GM23248 (cell line): ENCODE data around the gene SLC9C1. TPM values are rescaled to one million over a fixed set of nuclear protein-coding genes. Genes with fewer than 3 reads are reported as not detected.

Source experiments
- DNase-seq: peaks from one replicate; pipeline ENCODE4 v3.0.0-alpha.2; 2015
- H2AFZ ChIP-seq: fragments of 200-600 bp; sonication (generic); 2 replicates; pipeline ENCODE4 v1.6.1; 2016; ENCODE audit warnings: antibody characterized with exemption
- H3F3A ChIP-seq: fragments of 200-600 bp; sonication (generic); 2 replicates; pipeline ENCODE4 v1.6.1; 2016; ENCODE audit warnings: mild to moderate bottlenecking, antibody characterized with exemption, mixed run types; ENCODE audit not compliant: insufficient read depth
- H3K27ac ChIP-seq: fragments of 200-600 bp; sonication (generic); 2 replicates; pipeline ENCODE4 v1.5.1; 2016; ENCODE audit warnings: mild to moderate bottlenecking
- H3K27me3 ChIP-seq: fragments of 200-600 bp; sonication (generic); replicated peaks from 2 replicates; pipeline ENCODE4 v1.6.1; 2016; ENCODE audit warnings: mild to moderate bottlenecking; ENCODE audit not compliant: insufficient read depth
- H3K36me3 ChIP-seq: fragments of 200-600 bp; sonication (generic); 2 replicates; pipeline ENCODE4 v1.6.1; 2016; ENCODE audit warnings: low read depth, mild to moderate bottlenecking
- H3K4me1 ChIP-seq: fragments of 200-600 bp; sonication (generic); 2 replicates; pipeline ENCODE4 v1.6.1; 2016; ENCODE audit warnings: mild to moderate bottlenecking; ENCODE audit not compliant: insufficient read depth
- H3K4me2 ChIP-seq: fragments of 200-600 bp; sonication (generic); one replicate; pipeline ENCODE4 v1.6.1; 2016; ENCODE audit warnings: mild to moderate bottlenecking; ENCODE audit not compliant: unreplicated experiment
- H3K4me3 ChIP-seq: fragments of 200-600 bp; sonication (generic); 2 replicates; pipeline ENCODE4 v1.5.1; 2016; ENCODE audit warnings: mild to moderate bottlenecking
- H3K79me2 ChIP-seq: fragments of 200-600 bp; sonication (generic); 2 replicates; pipeline ENCODE4 v1.6.1; 2016; ENCODE audit warnings: mild to moderate bottlenecking; ENCODE audit not compliant: insufficient read depth
- H3K9ac ChIP-seq: fragments of 200-600 bp; sonication (generic); 2 replicates; pipeline ENCODE4 v1.6.1; 2016; ENCODE audit warnings: mild to moderate bottlenecking
- H3K9me2 ChIP-seq: fragments of 200-600 bp; sonication (generic); 2 replicates; pipeline ENCODE4 v1.6.1; 2016; ENCODE audit warnings: mixed run types, mild to moderate bottlenecking, moderate library complexity; ENCODE audit not compliant: insufficient read depth
- H3K9me3 ChIP-seq: fragments of 200-600 bp; sonication (generic); one replicate; pipeline ENCODE4 v1.6.1; 2017; ENCODE audit warnings: low read depth
- H4K20me1 ChIP-seq: fragments of 200-600 bp; sonication (generic); 2 replicates; pipeline ENCODE4 v1.6.0; 2016; ENCODE audit not compliant: insufficient read depth
- EZH2 ChIP-seq: fragments of 200-600 bp; sonication (generic); IDR thresholded peaks from 2 replicates; pipeline ENCODE4 v1.6.1; 2018; ENCODE audit warnings: antibody characterized with exemption, mild to moderate bottlenecking; ENCODE audit not compliant: insufficient read depth, poor library complexity, severe bottlenecking
- EZH2phosphoT487 ChIP-seq: fragments of 200-600 bp; sonication (generic); IDR thresholded peaks from 2 replicates; pipeline ENCODE4 v1.6.1; 2018; ENCODE audit warnings: antibody characterized with exemption, moderate library complexity, mild to moderate bottlenecking, low read depth; ENCODE audit not compliant: insufficient read depth
- WGBS, 2 experiments: methylation state at CpG; one replicate each; pipeline ENCODE4 v1.1.6; 2015 to 2017; ENCODE audit warnings: low lambda C conversion rate in 2 of 2, low coverage in 1 of 2; ENCODE audit errors: missing lambda C conversion rate in 2 of 2; 5-methylcytosine and 5-hydroxymethylcytosine counted together
- in situ Hi-C: fragments of 300-500 bp; cut with MboI; formaldehyde crosslinking; loops from 2 replicates; pipeline ENCODE4 v1.15.0; 2020
- polyA plus RNA-seq: library from polyadenylated mRNA; unstranded; fragments of >200 nt; fragmentation: Nextera tagmentation; extraction: Ambion mirVana; gene quantifications from 2 replicates; pipeline ENCODE4 v1.2.1, GENCODE V29; 2016
- total RNA-seq: library from RNA; depleted of rRNA; stranded (reverse); fragments of >200 nt; shearing (Covaris generic); gene quantifications from 2 replicates; pipeline ENCODE4 v1.2.3, GENCODE V29; 2014

The SLC9C1 gene
- total and polyA plus RNA-seq, 2 experiments from 2014 or later: not detected

GRCh38 chr3:112321867-112322652 lies 28.0 kb upstream of the SLC9C1 start:
- H3K4me3 ChIP-seq: no peak overlapping the region
- peaks cover 31% of the 10 kb centered on the region for H3K27me3 ChIP-seq
- no peak overlapping the region for H3K4me2 ChIP-seq
- no peaks in the 10 kb centered on the region for H3K36me3 ChIP-seq
- H3K27ac ChIP-seq: no peak overlapping the region
- no peaks in the 10 kb centered on the region for H3K4me1 ChIP-seq
- no peak for DNase-seq
- H2AFZ ChIP-seq: no peak overlapping the region
- TF ChIP-seq EZH2 (no peak), EZH2phosphoT487 (no peak)
- no peaks in the 10 kb centered on the region for H3K79me2 ChIP-seq
- no peaks in the 10 kb centered on the region for H4K20me1 ChIP-seq
- H3K9ac ChIP-seq: no peak overlapping the region
- 11 to 23% methylated on average over 5 of the region's 5 CpGs for WGBS, 2 experiments
- in situ Hi-C loops: no loop called here
- no peaks in the 10 kb centered on the region for H3K9me3 ChIP-seq
- H3F3A ChIP-seq: no peaks in the 10 kb centered on the region
- H3K9me2 ChIP-seq: no peaks in the 10 kb centered on the region

GRCh38 chr3:112320691-112321090 lies 26.7 kb upstream of the SLC9C1 start:
- WGBS, 2 experiments: 66 to 67% methylated on average over 1 of the region's 1 CpG
- in situ Hi-C loops: no loop called here
- Histone ChIP-seq H3K27ac (no peak overlapping the region), H4K20me1 (no peaks in the 10 kb centered on the region), H3K79me2 (no peaks in the 10 kb centered on the region), H3K4me1 (no peaks in the 10 kb centered on the region), H3F3A (no peaks in the 10 kb centered on the region), H3K9me2 (no peaks in the 10 kb centered on the region), H3K9ac (no peak overlapping the region), H3K9me3 (no peaks in the 10 kb centered on the region), H3K27me3 (peaks cover 31% of the 10 kb centered on the region), H3K4me2 (no peak overlapping the region), H2AFZ (no peak overlapping the region), H3K36me3 (no peaks in the 10 kb centered on the region), H3K4me3 (no peak overlapping the region)
- TF ChIP-seq EZH2phosphoT487 (no peak), EZH2 (no peak)
- no peak for DNase-seq

DNA sequence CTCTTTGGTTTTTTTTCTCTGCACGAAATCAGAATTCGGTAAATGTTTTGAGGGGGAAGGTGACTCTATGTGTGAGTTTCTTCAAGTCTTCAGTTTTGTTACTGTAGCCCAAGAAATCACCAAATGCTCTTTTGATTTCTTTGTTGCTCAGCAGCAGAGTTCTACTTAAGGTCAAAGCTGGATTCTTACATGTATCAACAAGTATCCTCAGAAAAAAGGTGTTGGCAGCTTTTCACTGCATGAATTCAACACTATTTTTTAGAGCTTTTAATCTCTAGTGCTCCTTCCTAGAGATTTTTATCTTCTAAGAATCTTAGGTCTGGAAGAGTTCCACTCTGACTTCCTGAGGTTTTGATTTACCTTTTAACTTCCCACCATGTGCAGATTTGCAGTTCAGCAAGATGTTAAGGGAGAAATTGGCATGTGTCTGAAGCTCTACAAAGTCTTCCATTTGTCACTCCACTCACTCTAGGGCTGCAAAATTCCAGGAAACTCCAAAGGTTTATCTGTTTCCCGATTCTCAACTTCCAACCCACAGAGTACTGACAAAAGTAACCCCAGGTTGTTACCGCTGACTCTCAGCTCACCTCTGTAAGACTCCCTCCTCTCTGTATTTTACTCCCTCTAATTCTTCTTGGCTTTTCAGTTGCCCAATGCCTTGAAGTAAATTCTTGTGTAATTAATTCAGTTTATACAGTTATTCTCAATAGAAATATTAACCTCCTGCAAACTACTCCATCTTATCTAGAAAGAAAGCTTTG lies 25.7 kb upstream of the SLC9C1 start:
- Histone ChIP-seq H3K79me2 (no peaks in the 10 kb centered on the region), H3K27me3 (peaks cover 23% of the 10 kb centered on the region), H4K20me1 (no peaks in the 10 kb centered on the region), H3F3A (no peaks in the 10 kb centered on the region), H3K4me3 (no peak overlapping the region), H3K9me3 (no peaks in the 10 kb centered on the region), H3K27ac (no peak overlapping the region), H3K4me1 (no peaks in the 10 kb centered on the region), H3K9me2 (no peaks in the 10 kb centered on the region), H3K36me3 (no peaks in the 10 kb centered on the region), H2AFZ (no peak overlapping the region), H3K9ac (no peak overlapping the region), H3K4me2 (no peak overlapping the region)
- TF ChIP-seq EZH2phosphoT487: no peak
- TF ChIP-seq EZH2: no peak
- no peak for DNase-seq
- in situ Hi-C loops: no loop called here
- WGBS, 2 experiments: 40 to 42% methylated on average over 4 of the region's 4 CpGs

DNA sequence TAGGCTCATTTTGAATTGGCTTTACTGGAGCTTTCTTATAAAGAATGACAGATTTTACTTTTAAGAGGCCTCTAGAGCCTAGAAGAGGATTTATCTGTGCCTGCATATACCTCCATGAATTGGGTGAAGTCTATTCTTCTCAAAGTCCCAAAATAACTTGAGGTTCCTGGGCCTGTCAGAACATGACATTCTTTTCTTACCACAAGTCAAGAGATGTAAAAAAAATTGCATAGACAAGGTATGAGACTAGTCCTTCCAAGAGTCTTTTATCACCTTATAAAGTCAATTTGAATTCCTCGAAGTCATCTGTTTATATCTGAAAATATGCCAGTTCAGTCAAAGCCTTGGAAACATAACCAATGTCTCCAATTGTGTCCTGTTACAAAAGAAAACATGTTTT lies 21.8 kb upstream of the SLC9C1 start:
- no peak overlapping the region for H3K9ac ChIP-seq
- H3K4me3 ChIP-seq: no peak overlapping the region
- TF ChIP-seq EZH2: no peak
- TF ChIP-seq EZH2phosphoT487: no peak
- in situ Hi-C loops: no loop called here
- H3K36me3 ChIP-seq: no peaks in the 10 kb centered on the region
- no peaks in the 10 kb centered on the region for H3F3A ChIP-seq
- no peak overlapping the region for H3K4me2 ChIP-seq
- DNase-seq: no peak
- peaks cover 13% of the 10 kb centered on the region; the same call in 1 of the 2 replicates for H3K27me3 ChIP-seq
- no peak overlapping the region for H2AFZ ChIP-seq
- 5 to 14% methylated on average over 1 of the region's 1 CpG for WGBS, 2 experiments
- no peaks in the 10 kb centered on the region for H3K9me3 ChIP-seq
- no peaks in the 10 kb centered on the region for H3K79me2 ChIP-seq
- H3K9me2 ChIP-seq: no peaks in the 10 kb centered on the region
- H4K20me1 ChIP-seq: no peaks in the 10 kb centered on the region
- no peak overlapping the region for H3K27ac ChIP-seq
- H3K4me1 ChIP-seq: no peaks in the 10 kb centered on the region
